ENCODE results near the gene CELF2. TPM values are rescaled to one million over a fixed set of nuclear protein-coding genes. Genes with fewer than 3 reads are reported as not detected.

Gene CELF2
- total and polyA plus RNA-seq, 2 experiments from 2014 or later = 14.4 to 26.5 TPM

DNA sequence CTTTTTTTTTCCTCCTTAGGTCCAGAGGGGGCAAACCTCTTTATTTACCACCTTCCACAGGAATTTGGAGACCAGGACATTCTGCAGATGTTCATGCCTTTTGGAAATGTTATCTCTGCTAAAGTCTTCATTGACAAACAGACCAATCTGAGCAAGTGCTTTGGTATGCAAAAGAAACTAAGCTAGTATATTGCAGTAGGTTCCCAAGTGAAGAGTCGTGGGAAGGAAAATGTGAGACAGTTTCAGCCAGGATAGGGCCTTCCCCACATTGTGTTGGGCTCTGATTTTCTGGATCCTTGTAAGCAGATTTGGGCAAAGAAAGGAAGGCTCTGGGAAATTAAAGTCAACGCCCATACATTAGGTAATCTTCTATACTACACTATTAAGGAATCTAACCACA lies 308.1 kb downstream of the CELF2 start:
- H3K79me2 ChIP-seq (ENCODE audit: insufficient read depth) = no peaks in the 10 kb centered on the region
- DNase-seq = peak; percentile 75
- no peaks in the 10 kb centered on the region for H3K27me3 ChIP-seq (replicated peaks; ENCODE audit: insufficient read depth)
- no peak overlapping the region for H3K4me3 ChIP-seq
- 20 to 24% methylated on average over 2 of the region's 2 CpGs for WGBS, 2 experiments (ENCODE audit: low coverage in 1 of 2, low lambda C conversion rate in 2 of 2, missing lambda C conversion rate in 2 of 2)
- no peak overlapping the region for H3K4me2 ChIP-seq (ENCODE audit: unreplicated experiment)
- peak overlapping the region; percentile 39 for H3K27ac ChIP-seq
- H3K36me3 ChIP-seq (ENCODE audit: low read depth) = no peaks in the 10 kb centered on the region
- no peak for TF ChIP-seq EZH2phosphoT487 (IDR thresholded peaks at IDR 0.05; ENCODE audit: insufficient read depth, low read depth)
- no peak for TF ChIP-seq EZH2 (IDR thresholded peaks at IDR 0.05; ENCODE audit: insufficient read depth, poor library complexity, severe bottlenecking)
- H3K4me1 ChIP-seq (ENCODE audit: insufficient read depth) = peaks cover 17% of the 10 kb centered on the region
- no peaks in the 10 kb centered on the region for H4K20me1 ChIP-seq (ENCODE audit: insufficient read depth)
- no peaks in the 10 kb centered on the region for H3K9me2 ChIP-seq (ENCODE audit: insufficient read depth)
- in situ Hi-C loops (cut with MboI) = no loop called here
- H2AFZ ChIP-seq = no peak overlapping the region
- H3K9ac ChIP-seq = no peak overlapping the region
- H3F3A ChIP-seq (ENCODE audit: insufficient read depth) = peaks cover 6% of the 10 kb centered on the region; the same call in 1 of the 2 replicates
- H3K9me3 ChIP-seq (ENCODE audit: low read depth) = no peaks in the 10 kb centered on the region

DNA sequence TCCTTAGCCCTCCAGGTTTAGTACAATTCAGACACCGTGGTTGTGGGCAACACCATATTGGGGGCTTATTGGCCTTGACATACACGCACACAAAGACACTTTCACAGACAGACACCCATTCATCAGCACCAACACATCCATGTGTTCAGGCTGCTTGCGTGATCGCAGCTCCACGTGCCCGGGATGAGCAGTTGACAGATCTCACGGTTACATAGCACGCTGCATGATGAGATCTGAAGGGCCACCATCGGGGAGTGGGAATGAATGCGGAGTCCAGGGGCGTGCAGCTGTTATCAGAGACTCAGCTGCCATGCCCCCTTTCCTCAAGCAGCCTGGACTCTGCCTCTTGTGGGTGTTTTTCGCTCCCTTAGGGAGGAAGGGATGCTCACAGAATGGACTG lies 308.6 kb downstream of the CELF2 start:
- Histone ChIP-seq H3K9me2 (ENCODE audit: insufficient read depth) (no peaks in the 10 kb centered on the region), H3K27me3 (replicated peaks; ENCODE audit: insufficient read depth) (no peaks in the 10 kb centered on the region), H3K79me2 (ENCODE audit: insufficient read depth) (no peaks in the 10 kb centered on the region), H2AFZ (no peak overlapping the region), H3K4me2 (ENCODE audit: unreplicated experiment) (no peak overlapping the region), H3K4me1 (ENCODE audit: insufficient read depth) (peaks cover 19% of the 10 kb centered on the region), H3K9me3 (ENCODE audit: low read depth) (no peaks in the 10 kb centered on the region), H3F3A (ENCODE audit: insufficient read depth) (peaks cover 6% of the 10 kb centered on the region; the same call in 1 of the 2 replicates), H3K9ac (no peak overlapping the region), H3K27ac (peak overlapping the region; percentile 39; the same call in 1 of the 2 replicates), H4K20me1 (ENCODE audit: insufficient read depth) (no peaks in the 10 kb centered on the region), H3K4me3 (no peak overlapping the region), H3K36me3 (ENCODE audit: low read depth) (no peaks in the 10 kb centered on the region)
- no peak for DNase-seq
- TF ChIP-seq EZH2phosphoT487 (IDR thresholded peaks at IDR 0.05; ENCODE audit: insufficient read depth, low read depth) = no peak
- no peak for TF ChIP-seq EZH2 (IDR thresholded peaks at IDR 0.05; ENCODE audit: insufficient read depth, poor library complexity, severe bottlenecking)
- WGBS, 2 experiments (ENCODE audit: low coverage in 1 of 2, low lambda C conversion rate in 2 of 2, missing lambda C conversion rate in 2 of 2) = 84 to 88% methylated on average over 12 of the region's 12 CpGs
- in situ Hi-C loops (cut with MboI) = no loop called here

DNA sequence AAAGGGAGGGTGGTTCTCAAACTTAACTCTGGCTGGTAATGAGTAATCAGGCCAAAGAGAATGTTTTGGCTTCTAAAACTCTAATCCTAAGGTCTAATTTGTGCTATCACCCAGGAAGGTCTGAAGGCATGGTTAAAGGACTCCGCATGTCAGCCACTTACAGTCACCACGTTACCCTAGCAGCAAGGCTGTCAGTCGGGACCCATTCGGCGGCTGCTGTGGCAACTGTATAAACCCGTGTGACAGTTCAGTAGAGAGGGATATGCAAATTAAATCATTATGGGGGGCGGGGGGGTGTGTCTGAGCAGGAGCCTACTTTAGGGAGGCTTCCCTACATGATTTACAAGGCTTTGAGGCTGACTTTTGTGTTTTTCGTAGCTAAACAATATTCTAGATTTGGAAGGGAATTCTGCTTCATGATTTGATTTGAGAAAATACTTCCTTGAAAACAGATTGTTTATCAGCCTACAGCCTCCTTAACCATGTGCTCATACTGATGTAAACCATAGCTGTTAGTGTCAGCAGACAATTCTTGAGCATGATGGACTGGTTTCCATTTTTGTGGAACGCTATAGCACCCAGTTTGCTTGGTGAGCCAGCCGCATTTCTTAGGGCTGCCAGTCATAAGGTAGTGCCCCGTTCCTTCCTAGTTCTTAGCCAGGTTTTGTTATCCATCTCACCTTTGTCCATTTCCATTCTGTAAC lies 309.4 kb downstream of the CELF2 start:
- H3K27ac ChIP-seq = no peak overlapping the region
- H3K79me2 ChIP-seq (ENCODE audit: insufficient read depth) = no peaks in the 10 kb centered on the region
- 60 to 61% methylated on average over 10 to 11 of the region's 11 CpGs for WGBS, 2 experiments (ENCODE audit: low coverage in 1 of 2, low lambda C conversion rate in 2 of 2, missing lambda C conversion rate in 2 of 2)
- no peak overlapping the region for H3K9ac ChIP-seq
- peaks cover 19% of the 10 kb centered on the region for H3K4me1 ChIP-seq (ENCODE audit: insufficient read depth)
- no peak for DNase-seq
- no peak overlapping the region for H2AFZ ChIP-seq
- TF ChIP-seq EZH2phosphoT487 (IDR thresholded peaks at IDR 0.05; ENCODE audit: insufficient read depth, low read depth) = no peak
- no peak overlapping the region for H3K4me2 ChIP-seq (ENCODE audit: unreplicated experiment)
- no peaks in the 10 kb centered on the region for H4K20me1 ChIP-seq (ENCODE audit: insufficient read depth)
- in situ Hi-C loops (cut with MboI) = no loop called here
- H3K36me3 ChIP-seq (ENCODE audit: low read depth) = no peaks in the 10 kb centered on the region
- no peaks in the 10 kb centered on the region for H3K9me3 ChIP-seq (ENCODE audit: low read depth)
- H3F3A ChIP-seq (ENCODE audit: insufficient read depth) = peaks cover 6% of the 10 kb centered on the region; the same call in 1 of the 2 replicates
- H3K4me3 ChIP-seq = no peak overlapping the region
- H3K9me2 ChIP-seq (ENCODE audit: insufficient read depth) = no peaks in the 10 kb centered on the region
- H3K27me3 ChIP-seq (replicated peaks; ENCODE audit: insufficient read depth) = no peaks in the 10 kb centered on the region

GRCh38 chr10:11328264-11329061 lies 310.8 kb downstream of the CELF2 start:
- 16 to 19% methylated on average over 17 of the region's 17 CpGs for WGBS, 2 experiments (ENCODE audit: low coverage in 1 of 2, low lambda C conversion rate in 2 of 2, missing lambda C conversion rate in 2 of 2)
- peak overlapping the region; percentile 45 for H2AFZ ChIP-seq

More at GRCh38 chr10:11328264-11329061, 310.8 kb downstream of the CELF2 start:
- TF ChIP-seq EZH2 (IDR thresholded peaks at IDR 0.05; ENCODE audit: insufficient read depth, poor library complexity, severe bottlenecking) = no peak
- TF ChIP-seq EZH2phosphoT487 (IDR thresholded peaks at IDR 0.05; ENCODE audit: insufficient read depth, low read depth) = no peak
- Histone ChIP-seq H3K9ac (no peak overlapping the region), H3K36me3 (ENCODE audit: low read depth) (no peaks in the 10 kb centered on the region), H3F3A (ENCODE audit: insufficient read depth) (peaks cover 6% of the 10 kb centered on the region; the same call in 1 of the 2 replicates), H3K9me3 (ENCODE audit: low read depth) (no peaks in the 10 kb centered on the region), H3K4me3 (peak overlapping the region; percentile 5; the same call in 1 of the 2 replicates), H3K9me2 (ENCODE audit: insufficient read depth) (no peaks in the 10 kb centered on the region), H3K79me2 (ENCODE audit: insufficient read depth) (no peaks in the 10 kb centered on the region), H3K27ac (no peak overlapping the region), H4K20me1 (ENCODE audit: insufficient read depth) (no peaks in the 10 kb centered on the region), H3K27me3 (replicated peaks; ENCODE audit: insufficient read depth) (no peaks in the 10 kb centered on the region), H3K4me1 (ENCODE audit: insufficient read depth) (peaks cover 19% of the 10 kb centered on the region), H3K4me2 (ENCODE audit: unreplicated experiment) (peak overlapping the region; percentile 15)
- in situ Hi-C loops (cut with MboI) = no loop called here
- DNase-seq = peak; percentile 55

All from GM23248 (cell line).